ENCODE data around the gene KANSL1.
"Not testable (repeated sequence)": the region's sequence is repeated elsewhere in the genome, so short reads cannot be mapped to it uniquely, and the experiment has no call there.

Gene KANSL1

DNA sequence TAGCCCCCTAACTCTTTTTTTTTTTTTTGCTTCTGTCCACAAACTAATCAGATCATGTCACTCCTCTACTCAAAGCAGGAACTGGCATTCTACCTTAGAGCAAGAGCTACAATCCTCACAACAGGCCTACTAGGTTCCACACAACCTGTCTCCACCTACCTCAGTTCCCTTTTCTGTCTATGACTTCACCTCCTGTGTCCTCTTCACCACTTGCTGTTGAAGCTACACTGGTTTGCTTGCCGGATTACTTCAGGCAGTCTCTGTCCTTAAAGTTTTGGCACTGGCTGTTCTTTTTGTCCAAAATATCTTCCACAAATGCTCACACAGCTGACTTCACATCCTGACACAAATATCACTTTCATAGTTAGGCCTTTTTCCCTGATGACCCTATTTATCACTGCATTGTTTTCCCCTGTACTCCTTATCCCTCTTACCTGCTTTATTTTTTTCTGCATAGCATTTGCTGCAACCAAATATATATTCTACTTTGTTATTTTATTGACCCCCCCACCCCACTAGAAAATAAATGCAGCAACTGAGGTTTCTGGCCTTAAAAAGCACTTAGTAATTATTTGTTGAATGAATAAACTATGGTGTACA lies 72.0 kb downstream of the KANSL1 start:
- H4K20me1 ChIP-seq, result peaks cover 98% of the 10 kb centered on the region
- peaks cover under 1% of the 10 kb centered on the region; the same call in 1 of the 2 replicates for H3K4me1 ChIP-seq
- peaks cover 34% of the 10 kb centered on the region for H3K36me3 ChIP-seq
- no peak overlapping the region for H3K4me3 ChIP-seq
- H3K9ac ChIP-seq, result no peak overlapping the region
- TF ChIP-seq Cebpa-rat (IDR thresholded peaks at IDR 0.05), result no peak
- H3K27ac ChIP-seq, result no peak overlapping the region
- no peak overlapping the region for H3K4me2 ChIP-seq
- no peaks in the 10 kb centered on the region for H3K27me3 ChIP-seq
- H3K9me3 ChIP-seq, result no peaks in the 10 kb centered on the region

DNA sequence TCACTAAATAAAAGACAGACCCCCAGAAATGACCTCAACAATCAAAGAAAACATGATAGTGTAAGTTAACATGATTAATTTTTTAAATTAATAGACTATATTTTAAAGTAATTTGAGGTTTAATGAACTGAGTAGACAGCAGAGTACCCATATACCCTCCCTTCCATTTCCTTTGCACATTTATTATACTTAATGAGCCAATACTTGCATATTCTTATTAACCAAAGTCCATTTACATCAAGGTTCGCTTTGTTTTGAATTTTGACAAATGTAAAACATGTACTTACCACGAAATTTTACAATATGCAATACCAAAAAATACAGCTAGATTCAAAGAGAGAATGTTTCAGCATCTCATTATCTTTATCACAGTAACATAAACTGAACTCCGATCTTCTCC lies 72.7 kb downstream of the KANSL1 start:
- peaks cover 98% of the 10 kb centered on the region for H4K20me1 ChIP-seq
- H3K9ac ChIP-seq, result no peak overlapping the region
- no peaks in the 10 kb centered on the region for H3K27me3 ChIP-seq
- TF ChIP-seq Cebpa-rat (IDR thresholded peaks at IDR 0.05), result no peak
- no peak overlapping the region for H3K4me2 ChIP-seq
- peaks cover 7% of the 10 kb centered on the region; the same call in 1 of the 2 replicates for H3K4me1 ChIP-seq
- peaks cover 29% of the 10 kb centered on the region for H3K36me3 ChIP-seq
- H3K9me3 ChIP-seq, result no peaks in the 10 kb centered on the region
- no peak overlapping the region for H3K27ac ChIP-seq
- H3K4me3 ChIP-seq, result no peak overlapping the region

DNA sequence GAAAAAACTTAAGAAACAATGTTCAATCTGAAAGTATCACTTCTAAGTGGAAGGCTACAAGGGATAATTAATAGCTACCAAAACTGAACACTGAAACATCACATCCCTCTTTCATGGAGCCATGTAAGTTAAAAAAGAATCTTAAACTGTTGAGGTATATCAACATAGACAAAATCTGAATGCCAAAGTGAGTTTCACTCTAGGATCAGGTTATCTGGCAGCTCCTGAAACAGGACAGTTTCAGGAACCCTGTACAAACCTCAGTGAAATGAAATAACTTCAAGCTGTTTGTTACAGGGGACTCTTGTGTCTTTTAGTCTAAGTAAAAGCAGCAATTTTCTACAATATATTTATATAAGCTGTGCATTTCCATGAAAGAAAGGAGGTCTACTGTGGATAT lies 73.2 kb downstream of the KANSL1 start:
- Histone ChIP-seq H3K4me3 (no peak overlapping the region), H3K27ac (no peak overlapping the region), H3K9me3 (no peaks in the 10 kb centered on the region), H4K20me1 (peaks cover 98% of the 10 kb centered on the region), H3K4me2 (no peak overlapping the region), H3K27me3 (no peaks in the 10 kb centered on the region), H3K36me3 (peaks cover 31% of the 10 kb centered on the region), H3K4me1 (peaks cover 7% of the 10 kb centered on the region; the same call in 1 of the 2 replicates), H3K9ac (no peak overlapping the region)
- no peak for TF ChIP-seq Cebpa-rat (IDR thresholded peaks at IDR 0.05)

DNA sequence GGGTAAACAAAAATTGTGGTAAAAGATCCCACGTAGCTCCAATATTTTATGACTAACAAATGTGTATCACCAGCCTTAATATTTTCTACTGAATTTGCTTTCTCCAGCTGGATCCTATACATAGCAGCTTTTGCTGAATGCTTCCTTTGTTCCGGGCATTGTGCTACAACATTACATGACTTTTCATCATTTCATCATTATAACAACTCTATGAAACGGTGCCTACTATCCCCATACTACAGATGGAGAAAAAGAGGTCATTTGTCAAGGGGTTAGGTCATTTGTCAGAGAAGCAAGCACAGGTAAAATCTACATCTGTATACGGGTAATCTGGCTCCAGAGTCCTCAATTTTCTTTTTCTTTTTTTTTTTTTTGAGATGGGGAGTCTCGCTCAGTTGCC lies 74.3 kb downstream of the KANSL1 start:
- H3K4me2 ChIP-seq, result no peak overlapping the region
- H4K20me1 ChIP-seq, result peaks cover 100% of the 10 kb centered on the region

DNA sequence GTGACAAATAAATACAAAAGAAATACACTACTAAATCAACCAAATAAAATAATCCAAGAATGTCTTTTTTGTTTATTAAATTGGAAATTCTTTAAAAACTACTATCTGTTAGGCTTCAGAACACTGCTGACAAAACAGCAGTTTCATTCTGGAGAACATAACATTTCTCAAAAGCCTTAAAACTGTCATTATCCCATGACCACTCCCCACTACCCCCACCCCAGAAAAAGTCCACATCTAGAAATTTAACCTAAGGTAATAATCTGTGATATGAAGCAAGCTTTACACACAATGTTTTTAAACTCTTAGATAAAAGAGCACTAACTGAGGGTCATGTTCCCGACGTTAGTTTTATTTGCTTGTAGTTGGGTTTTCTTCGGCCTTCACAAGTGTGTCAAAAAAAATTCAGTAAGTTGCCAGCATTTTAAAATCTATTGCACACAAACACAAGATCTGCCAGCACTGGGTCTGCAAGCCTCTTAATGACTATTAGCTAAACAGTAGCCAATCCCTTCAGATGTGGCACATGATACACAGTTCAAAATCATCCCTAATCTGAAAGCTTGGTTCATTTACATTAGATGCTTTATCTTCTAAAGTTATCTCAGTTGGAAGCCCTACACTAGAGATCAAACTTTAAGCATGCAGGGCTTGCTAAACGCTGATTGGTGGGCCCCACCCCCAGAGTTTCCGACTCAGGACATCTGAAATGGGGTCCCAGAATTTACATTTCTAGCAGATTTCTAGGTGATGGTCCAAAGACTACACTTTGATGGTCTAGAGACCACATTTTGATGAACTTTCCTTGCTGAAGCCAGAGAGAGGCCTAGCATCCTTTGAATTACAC lies 75.2 kb downstream of the KANSL1 start:
- Histone ChIP-seq H3K27ac (no peak overlapping the region), H3K4me1 (peaks cover 7% of the 10 kb centered on the region; the same call in 1 of the 2 replicates), H3K9ac (no peak overlapping the region), H3K9me3 (no peaks in the 10 kb centered on the region), H4K20me1 (peaks cover 100% of the 10 kb centered on the region), H3K27me3 (no peaks in the 10 kb centered on the region), H3K36me3 (peaks cover 23% of the 10 kb centered on the region), H3K4me2 (no peak overlapping the region), H3K4me3 (no peak overlapping the region)
- TF ChIP-seq Cebpa-rat (IDR thresholded peaks at IDR 0.05), result no peak

More for the DNA sequence above, 74.3 kb downstream of the KANSL1 start:
- peaks cover 27% of the 10 kb centered on the region for H3K36me3 ChIP-seq
- no peak overlapping the region for H3K27ac ChIP-seq
- no peak for TF ChIP-seq Cebpa-rat (IDR thresholded peaks at IDR 0.05)
- no peaks in the 10 kb centered on the region for H3K27me3 ChIP-seq
- no peaks in the 10 kb centered on the region for H3K9me3 ChIP-seq
- no peak overlapping the region for H3K4me3 ChIP-seq
- H3K4me1 ChIP-seq, result peaks cover 7% of the 10 kb centered on the region; the same call in 1 of the 2 replicates
- H3K9ac ChIP-seq, result no peak overlapping the region

DNA sequence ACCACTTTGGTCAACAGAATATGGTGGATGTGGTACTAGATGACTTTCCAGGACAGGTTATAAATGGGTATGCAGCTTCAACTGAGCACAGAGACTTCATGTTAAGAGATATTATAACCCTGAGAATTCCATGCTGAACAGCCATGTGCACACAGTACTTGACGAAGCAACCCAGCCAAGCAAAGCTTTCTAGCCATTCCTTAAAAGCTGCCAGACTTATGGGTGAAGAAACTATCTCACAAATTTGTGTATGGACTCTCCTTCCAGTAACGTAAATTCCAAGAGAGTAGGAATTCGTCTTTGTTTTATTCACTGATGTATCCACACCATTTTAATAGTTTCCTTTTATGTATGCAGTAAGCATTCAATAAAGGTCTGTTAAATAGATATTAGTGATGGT lies 76.1 kb downstream of the KANSL1 start:
- Histone ChIP-seq H4K20me1 (peaks cover 100% of the 10 kb centered on the region), H3K9me3 (no peaks in the 10 kb centered on the region), H3K4me3 (no peak overlapping the region), H3K4me1 (peaks cover 7% of the 10 kb centered on the region; the same call in 1 of the 2 replicates), H3K27me3 (no peaks in the 10 kb centered on the region), H3K27ac (no peak overlapping the region), H3K9ac (no peak overlapping the region), H3K36me3 (peaks cover 27% of the 10 kb centered on the region; the same call in 1 of the 2 replicates), H3K4me2 (no peak overlapping the region)
- TF ChIP-seq Cebpa-rat (IDR thresholded peaks at IDR 0.05), result no peak

DNA sequence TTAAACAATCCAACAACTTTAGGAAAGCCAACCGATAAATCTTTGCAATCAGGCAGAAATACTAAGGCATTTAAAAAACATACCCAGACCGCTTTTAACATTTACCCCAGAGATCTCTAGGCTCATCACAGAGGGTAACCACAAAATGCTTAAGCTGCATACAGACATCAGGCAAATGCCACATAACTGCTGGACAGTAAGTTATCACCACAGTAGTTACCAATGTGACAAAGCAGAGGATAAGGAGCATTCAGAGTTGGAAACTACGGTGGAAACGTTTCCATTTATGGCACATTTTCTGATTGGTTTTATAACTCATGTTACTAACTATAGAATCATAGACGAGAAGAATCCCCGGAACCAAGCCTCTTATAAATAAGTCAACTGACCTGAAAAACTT lies 77.5 kb downstream of the KANSL1 start:
- TF ChIP-seq Cebpa-rat (IDR thresholded peaks at IDR 0.05), result no peak
- Histone ChIP-seq H3K27ac (no peak overlapping the region), H4K20me1 (peaks cover 100% of the 10 kb centered on the region)

DNA sequence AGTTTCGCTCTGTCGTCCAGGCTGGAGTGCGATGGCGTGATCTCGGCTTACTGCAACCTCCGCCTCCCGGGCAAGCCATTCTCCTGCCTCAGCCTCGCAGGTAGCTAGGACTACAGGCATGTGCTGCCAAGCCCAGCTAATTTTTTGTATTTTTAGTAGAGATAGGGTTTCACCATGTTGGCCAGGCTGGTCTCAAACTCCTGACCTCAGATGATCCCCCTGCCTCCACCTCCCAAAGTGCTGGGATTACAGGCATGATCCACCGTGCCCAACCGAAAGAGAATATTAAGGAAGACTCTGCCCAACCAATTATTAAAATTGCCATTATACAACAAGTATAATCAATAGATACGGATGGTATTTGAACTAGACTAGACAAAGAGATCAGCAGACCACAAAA lies 82.0 kb downstream of the KANSL1 start:
- Histone ChIP-seq H3K4me1 (peaks cover 27% of the 10 kb centered on the region), H3K36me3 (peaks cover 28% of the 10 kb centered on the region; the same call in 1 of the 2 replicates), H4K20me1 (peaks cover 100% of the 10 kb centered on the region)
- H3K27me3 ChIP-seq, H3K4me2 ChIP-seq, H3K27ac ChIP-seq, H3K9ac ChIP-seq, H3K4me3 ChIP-seq, H3K9me3 ChIP-seq: not testable (repeated sequence)

More for the DNA sequence above, 77.5 kb downstream of the KANSL1 start:
- no peak overlapping the region; the same call in 1 of the 2 replicates for H3K4me2 ChIP-seq
- no peak overlapping the region for H3K9ac ChIP-seq
- H3K9me3 ChIP-seq, result no peaks in the 10 kb centered on the region
- H3K4me1 ChIP-seq, result peaks cover 18% of the 10 kb centered on the region
- H3K4me3 ChIP-seq, result no peak overlapping the region
- H3K36me3 ChIP-seq, result peaks cover 33% of the 10 kb centered on the region; the same call in 1 of the 2 replicates
- H3K27me3 ChIP-seq, result no peaks in the 10 kb centered on the region

DNA sequence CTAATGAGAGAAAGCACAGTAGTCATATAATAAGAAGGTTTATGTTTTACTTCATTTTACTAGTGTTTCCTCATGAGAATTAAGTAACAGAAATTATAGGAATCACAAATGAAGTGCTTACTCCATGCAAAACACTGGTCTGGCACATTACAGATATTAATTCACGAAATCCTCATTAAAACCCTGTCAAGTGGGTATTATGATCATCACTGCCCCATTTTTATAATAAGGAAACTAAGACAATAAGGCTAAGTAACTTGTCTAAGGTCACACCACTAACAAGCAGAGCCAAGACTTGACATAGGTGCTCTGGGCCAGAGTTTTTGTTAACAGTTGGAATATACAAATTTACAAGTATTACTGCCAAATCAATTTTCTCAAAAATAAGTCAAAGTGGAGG lies 83.0 kb downstream of the KANSL1 start:
- no peak overlapping the region for H3K9ac ChIP-seq
- H3K36me3 ChIP-seq, result peaks cover 32% of the 10 kb centered on the region
- no peaks in the 10 kb centered on the region for H3K27me3 ChIP-seq
- TF ChIP-seq Cebpa-rat (IDR thresholded peaks at IDR 0.05), result no peak
- peaks cover 100% of the 10 kb centered on the region for H4K20me1 ChIP-seq
- H3K4me2 ChIP-seq, result no peak overlapping the region
- no peak overlapping the region for H3K27ac ChIP-seq
- no peaks in the 10 kb centered on the region for H3K9me3 ChIP-seq
- peaks cover 21% of the 10 kb centered on the region for H3K4me1 ChIP-seq
- no peak overlapping the region for H3K4me3 ChIP-seq

DNA sequence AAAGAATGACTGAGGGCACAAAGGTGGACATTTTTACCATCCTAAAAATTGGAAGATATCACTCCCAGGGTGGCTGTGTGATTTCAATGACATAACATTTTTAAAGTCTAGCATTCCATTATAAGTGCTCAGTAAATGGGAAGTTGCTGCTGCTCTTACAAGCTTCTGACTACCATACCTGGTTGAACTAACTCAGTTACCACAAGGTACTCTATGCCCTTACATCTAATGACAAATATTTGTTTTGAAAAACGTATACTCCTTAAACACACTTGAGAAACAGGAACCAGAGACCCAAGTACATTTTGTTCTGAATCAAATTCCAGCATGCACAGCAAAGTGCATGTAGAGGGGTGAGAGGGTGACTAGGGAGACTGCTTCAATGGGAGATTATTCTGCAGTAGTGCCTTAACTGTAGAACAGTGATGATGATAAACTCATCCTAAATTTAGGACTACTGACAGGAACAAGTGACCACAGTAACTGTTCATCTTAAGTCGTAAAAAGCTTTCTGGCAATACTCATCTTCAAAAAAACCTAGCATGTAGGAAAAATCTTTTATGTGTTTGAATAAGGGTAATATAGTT lies 83.5 kb downstream of the KANSL1 start:
- no peaks in the 10 kb centered on the region for H3K27me3 ChIP-seq
- peaks cover 100% of the 10 kb centered on the region for H4K20me1 ChIP-seq
- H3K4me1 ChIP-seq, result peaks cover 21% of the 10 kb centered on the region
- no peak overlapping the region for H3K4me2 ChIP-seq
- H3K9me3 ChIP-seq, result no peaks in the 10 kb centered on the region
- no peak overlapping the region for H3K9ac ChIP-seq
- H3K36me3 ChIP-seq, result peaks cover 34% of the 10 kb centered on the region
- no peak overlapping the region for H3K27ac ChIP-seq
- no peak overlapping the region for H3K4me3 ChIP-seq
- TF ChIP-seq Cebpa-rat (IDR thresholded peaks at IDR 0.05), result no peak

All from BLaER1 (cell line).